HG02973 (cell line): ENCODE results near the gene PFDN2.

Experiments used
- ATAC-seq: cut with Tn5 transposase; IDR thresholded peaks from one replicate; pipeline ENCODE4 v1.9.1; 2021; ENCODE audit warnings: moderate library complexity; ENCODE audit not compliant: unreplicated experiment

The PFDN2 gene, protein sequence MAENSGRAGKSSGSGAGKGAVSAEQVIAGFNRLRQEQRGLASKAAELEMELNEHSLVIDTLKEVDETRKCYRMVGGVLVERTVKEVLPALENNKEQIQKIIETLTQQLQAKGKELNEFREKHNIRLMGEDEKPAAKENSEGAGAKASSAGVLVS

DNA sequence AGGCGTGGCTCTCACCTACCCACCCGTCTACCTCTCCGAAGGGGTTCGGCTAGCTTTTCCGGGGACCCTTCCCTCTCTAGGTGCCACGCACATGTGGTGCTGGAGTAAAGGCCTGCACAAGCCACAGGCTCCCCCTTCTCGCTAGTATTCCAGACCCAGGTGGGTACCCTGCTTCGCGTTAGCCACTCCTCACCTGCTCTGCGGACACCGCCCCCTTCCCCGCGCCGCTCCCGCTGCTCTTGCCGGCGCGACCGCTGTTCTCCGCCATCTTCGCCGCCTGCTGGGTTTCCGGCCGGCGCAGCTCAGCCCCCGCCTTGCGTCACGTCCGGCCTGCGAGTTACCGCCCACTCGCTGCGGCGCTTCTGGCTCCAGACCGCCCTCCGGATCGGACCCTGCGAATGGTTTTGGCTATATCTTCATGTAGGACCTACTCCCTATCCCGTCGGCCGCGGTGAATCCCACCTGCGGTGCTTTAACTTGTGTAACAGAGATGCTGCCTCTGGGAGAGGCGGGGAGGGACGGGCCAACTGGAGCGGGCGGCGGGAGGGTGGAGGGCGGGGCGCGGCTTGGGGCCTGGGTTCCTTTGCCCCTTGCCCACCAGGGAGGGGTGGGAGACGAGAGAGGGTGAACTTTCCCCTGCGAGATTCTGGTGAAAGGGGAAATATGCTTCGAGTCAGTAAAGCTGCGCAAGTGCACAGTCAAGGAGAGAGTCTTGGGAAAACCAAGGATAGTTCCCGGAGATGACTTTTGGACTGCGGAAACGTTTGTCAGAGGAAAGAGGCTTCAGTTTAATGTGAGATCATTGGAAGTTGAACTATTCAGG is at the start of gene PFDN2, which contains the start of gene NIT1:
PFDN2 (minus strand) TSS at position 279 of the 823 bp plus-strand sequence; CDS start at position 268, 11 bp downstream.
NIT1 (plus strand) TSS at position 347 of the 823 bp plus-strand sequence; CDS start at position 419, 72 bp downstream.
- ATAC-seq: peak; percentile 71

GRCh38 chr1:161166669-161167548 is 49.1 kb upstream of the PFDN2 start:
- ATAC-seq: no peak

DNA sequence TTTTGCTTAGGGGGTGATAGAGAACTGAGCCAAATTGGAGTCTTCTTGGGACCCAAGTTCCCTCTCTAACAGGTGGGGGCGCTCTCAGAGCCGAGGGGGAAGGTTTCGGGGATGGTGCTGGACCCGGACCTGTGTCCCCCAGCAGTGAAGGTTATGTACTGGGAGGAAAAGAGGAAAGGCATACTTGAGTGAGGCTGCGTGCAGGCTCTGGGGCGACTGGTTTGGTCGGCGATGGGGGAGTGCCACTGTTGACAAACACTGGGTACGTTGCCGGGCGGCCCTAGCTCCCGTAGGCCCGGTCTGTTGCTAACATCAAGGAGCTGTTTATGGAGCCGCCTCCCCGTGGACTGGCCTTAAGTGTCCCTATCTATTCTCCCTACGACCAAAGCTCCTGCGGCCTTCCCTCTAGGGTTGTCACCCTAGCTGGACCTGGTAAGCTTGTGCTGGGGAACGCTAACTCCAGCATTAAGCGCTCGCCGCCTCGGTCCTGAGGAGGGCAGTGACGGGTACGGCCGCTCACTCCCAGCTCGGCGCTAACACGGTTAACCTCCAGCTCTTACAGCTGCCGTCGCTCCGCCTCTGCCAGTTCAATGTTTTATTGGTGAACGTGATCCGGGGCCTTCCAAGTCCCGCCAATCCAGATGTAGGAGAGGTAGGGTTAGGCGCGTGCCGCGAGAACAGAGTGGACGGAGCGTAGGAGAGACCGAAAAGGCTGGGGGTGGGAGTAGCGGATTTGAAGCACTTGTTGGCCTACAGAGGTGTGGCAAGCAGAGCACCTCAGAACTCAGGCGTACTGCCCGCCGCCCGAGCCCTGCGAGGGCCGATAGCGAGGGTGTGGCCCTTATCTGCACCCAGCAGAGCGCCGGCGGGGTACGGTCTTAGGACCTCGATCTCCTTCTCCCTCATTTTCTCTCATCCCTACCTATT is 48.2 kb upstream of the PFDN2 start, which contains the start of gene PPOX:
PPOX (plus strand) TSS at position 685 of the 927 bp plus-strand sequence. CDS start 422 bp downstream, outside the sequence.
- peak; percentile 86 for ATAC-seq

- no peak for ATAC-seq
These were observed 47.2 kb upstream of the PFDN2 start for GRCh38 chr1:161164901-161165610.

DNA sequence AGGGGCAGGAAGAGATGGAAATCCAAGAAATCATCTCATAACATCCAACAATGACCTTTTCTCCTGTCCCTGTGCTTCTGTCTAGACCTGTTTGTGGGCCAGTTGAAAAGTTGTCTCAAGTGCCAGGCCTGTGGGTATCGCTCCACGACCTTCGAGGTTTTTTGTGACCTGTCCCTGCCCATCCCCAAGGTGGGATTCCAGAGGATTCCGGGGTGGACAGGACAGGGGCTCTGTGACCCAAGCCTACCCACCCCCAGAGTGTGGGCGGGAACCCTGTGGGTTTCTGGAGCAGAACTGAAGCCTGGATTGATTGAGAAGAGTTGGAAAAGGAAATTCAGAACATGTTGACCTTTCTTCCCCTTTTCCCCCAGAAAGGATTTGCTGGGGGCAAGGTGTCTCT is 46.0 kb upstream of the PFDN2 start:
- ATAC-seq: no peak

DNA sequence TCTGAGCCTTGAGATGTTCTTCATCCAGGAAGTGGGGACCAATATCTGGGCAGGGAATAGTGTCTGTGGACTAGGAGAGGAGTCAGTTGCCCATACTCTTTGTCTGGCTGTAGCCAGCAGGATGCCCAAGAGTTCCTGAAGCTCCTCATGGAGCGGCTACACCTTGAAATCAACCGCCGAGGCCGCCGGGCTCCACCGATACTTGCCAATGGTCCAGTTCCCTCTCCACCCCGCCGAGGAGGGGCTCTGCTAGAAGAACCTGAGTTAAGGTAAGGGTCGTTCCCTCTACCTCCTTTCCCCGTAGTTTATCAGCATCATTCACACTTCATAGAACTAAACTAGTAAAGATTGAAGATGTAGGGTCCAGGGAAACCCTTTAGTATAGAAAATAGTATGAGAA is 45.0 kb upstream of the PFDN2 start:
- ATAC-seq: no peak

GRCh38 chr1:161162052-161162451 is 44.2 kb upstream of the PFDN2 start:
- ATAC-seq: no peak

- ATAC-seq: no peak
These were observed 43.8 kb upstream of the PFDN2 start for GRCh38 chr1:161161652-161162051.

DNA sequence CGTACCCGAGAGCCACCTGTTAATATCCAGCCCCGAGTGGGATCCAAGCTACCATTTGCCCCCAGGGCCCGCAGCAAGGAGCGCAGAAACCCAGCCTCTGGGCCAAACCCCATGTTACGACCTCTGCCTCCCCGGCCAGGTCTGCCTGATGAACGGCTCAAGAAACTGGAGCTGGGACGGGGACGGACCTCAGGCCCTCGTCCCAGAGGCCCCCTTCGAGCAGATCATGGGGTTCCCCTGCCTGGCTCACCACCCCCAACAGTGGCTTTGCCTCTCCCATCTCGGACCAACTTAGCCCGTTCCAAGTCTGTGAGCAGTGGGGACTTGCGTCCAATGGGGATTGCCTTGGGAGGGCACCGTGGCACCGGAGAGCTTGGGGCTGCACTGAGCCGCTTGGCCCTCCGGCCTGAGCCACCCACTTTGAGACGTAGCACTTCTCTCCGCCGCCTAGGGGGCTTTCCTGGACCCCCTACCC is 42.9 kb upstream of the PFDN2 start:
- no peak for ATAC-seq

GRCh38 chr1:161159913-161160243 is 42.0 kb upstream of the PFDN2 start:
- no peak for ATAC-seq

GRCh38 chr1:161159087-161159912 is 41.5 kb upstream of the PFDN2 start, which contains the start of gene USP21:
USP21 (plus strand) TSS chr1:161159500; CDS start chr1:161160641, 1,141 bp downstream.
- ATAC-seq: peak; percentile 64

GRCh38 chr1:161158316-161159010 is 40.6 kb upstream of the PFDN2 start:
- ATAC-seq: no peak

DNA sequence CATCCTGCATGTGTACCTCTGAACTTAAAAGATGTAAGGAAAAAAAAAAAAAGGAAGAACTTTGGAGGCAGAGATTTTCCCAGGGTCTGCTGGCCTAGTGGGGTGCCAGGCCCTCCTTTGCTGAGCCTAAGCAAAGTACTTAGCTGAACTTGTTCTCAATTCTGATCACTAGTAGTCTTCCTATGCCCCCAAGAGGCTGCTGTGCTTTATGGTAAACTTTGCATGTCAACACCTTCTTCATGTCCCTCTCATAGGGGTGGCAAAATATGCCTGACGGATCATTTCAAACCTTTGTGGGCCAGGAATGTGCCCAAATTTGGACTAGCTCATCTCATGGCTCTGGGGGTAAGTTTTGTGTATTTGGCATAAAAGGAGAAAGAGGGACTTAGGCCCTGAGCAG is 40.0 kb upstream of the PFDN2 start:
- no peak for ATAC-seq

GRCh38 chr1:161153682-161154337 is 36.0 kb upstream of the PFDN2 start, which contains the start of gene UFC1:
UFC1 (plus strand) TSS chr1:161153978; CDS start chr1:161153998, 20 bp downstream.
- ATAC-seq: peak; percentile 71

GRCh38 chr1:161153176-161153575 is 35.3 kb upstream of the PFDN2 start:
- no peak for ATAC-seq

DNA sequence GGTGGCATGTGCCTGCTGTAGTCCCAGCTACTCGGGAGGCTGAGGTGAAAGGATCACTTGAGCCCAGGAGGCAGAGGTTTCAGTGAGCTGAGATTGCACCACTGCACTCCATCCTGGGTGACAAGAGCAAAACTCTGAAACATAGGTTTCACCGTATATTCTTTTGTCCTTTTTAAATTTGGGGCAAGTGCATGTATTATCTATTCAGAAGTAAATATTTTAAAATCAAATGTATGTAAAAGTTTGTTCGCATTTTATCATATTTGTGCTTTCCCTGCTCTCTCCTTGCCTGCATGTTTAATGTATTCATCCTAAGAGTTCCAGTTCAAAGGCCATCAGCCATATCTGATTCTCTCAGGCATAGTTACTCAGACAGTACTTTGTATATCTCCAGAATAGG is 28.0 kb upstream of the PFDN2 start:
- no peak for ATAC-seq

DNA sequence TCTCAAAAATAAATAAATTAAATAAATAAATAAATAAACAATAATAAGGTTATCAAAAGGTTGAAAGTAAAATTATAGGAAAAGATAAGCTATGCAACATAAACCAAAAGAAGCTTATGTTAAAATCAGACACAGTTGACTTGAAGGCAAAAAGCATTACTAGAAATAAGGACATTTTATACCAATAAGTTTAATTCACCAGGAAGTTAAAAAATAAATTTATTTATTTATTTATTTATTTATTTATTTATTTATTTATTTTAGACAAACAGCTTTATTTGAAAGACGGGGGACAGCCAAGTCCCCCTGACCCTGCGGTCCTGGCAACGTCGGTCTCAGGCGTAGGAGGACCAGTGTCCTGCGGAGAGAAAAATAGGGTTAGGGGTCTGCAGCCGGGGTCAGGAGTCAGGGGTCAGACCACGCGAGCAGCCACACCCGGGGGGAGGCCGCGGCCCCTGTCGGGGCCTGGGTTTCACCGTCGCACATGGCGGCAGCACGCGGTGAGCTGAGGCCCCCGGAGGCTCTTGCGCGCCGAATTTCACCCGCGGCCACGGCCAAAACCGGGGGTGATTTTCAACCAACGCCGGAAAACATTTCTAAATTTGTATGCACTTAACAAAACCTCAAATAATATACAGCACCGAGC is 23.0 kb upstream of the PFDN2 start:
- no peak for ATAC-seq
